NCI-H1105 treated with DMSO at 0.1 percent for 48 hours (cell line): ENCODE data around the gene ITGB3.
A peak's percentile ranks its signal among the peaks of the same experiment; 100 is the strongest.

Experiments
- DNase-seq: peaks from one replicate; lab custom pipeline; 2025; lab: John Stamatoyannopoulos, UW

Gene ITGB3

DNA sequence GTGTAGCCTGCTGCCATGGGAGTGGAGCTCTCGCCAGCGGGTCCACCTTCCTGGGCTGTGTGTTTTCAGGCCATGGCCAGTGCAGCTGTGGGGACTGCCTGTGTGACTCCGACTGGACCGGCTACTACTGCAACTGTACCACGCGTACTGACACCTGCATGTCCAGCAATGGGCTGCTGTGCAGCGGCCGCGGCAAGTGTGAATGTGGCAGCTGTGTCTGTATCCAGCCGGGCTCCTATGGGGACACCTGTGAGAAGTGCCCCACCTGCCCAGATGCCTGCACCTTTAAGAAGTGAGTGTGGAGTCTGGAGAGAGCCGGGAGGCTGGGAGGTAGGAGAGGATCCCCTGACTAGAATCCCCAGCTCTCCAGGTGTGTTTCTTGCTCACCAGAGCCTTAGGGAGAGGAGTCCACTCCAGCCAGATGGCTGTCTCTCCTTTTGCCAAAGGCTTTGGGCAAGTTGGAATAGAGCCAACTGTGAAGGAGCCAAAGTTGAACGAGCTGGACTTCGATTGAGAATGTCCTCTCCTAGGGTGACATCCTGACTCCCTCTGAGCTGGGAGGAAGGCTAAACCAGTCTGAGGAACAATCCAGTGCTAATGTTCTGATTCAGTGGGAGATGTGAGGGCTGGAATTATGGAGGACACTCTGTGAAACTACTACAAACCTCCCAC is 45.7 kb downstream of the ITGB3 start:
- DNase-seq = no peak

- DNase-seq = no peak
Observed at GRCh38 chr17:47300718-47301117, 47.1 kb downstream of the ITGB3 start.

DNA sequence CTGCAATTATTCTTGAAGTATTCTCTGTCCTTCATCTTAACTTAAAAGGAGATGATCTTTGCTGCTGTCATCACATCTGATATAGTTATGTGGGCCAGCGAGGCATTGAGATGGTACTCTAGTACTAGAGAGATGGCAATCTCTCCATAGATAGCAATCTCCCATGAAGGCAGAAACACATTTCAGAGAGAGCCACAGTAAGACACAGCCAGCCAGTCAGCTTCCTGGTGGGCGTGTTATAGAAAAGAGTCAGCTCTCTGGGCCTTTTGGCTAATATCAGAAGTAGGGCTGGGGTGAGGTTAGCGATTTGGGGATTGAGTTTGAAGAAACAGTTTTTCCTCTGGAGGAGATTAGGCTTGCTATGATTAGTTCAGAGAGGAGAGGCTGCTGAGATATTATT is 47.5 kb downstream of the ITGB3 start:
- no peak for DNase-seq

GRCh38 chr17:47301831-47302230 is 48.2 kb downstream of the ITGB3 start:
- no peak for DNase-seq

GRCh38 chr17:47304186-47304585 is 50.6 kb downstream of the ITGB3 start:
- DNase-seq = no peak

- no peak for DNase-seq
Observed at GRCh38 chr17:47305302-47305923, 51.8 kb downstream of the ITGB3 start.

DNA sequence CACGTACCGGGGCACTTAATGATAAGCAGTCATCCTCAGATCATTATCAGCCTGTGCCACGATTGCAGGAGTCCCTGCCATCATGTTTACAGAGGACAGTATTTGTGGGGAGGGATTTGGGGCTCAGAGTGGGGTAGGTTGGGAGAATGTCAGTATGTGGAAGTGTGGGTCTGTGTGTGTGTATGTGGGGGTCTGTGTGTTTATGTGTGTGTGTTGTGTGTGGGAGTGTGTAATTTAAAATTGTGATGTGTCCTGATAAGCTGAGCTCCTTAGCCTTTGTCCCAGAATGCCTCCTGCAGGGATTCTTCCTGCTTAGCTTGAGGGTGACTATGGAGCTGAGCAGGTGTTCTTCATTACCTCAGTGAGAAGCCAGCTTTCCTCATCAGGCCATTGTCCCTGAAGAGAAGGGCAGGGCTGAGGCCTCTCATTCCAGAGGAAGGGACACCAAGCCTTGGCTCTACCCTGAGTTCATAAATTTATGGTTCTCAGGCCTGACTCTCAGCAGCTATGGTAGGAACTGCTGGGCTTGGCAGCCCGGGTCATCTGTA is 56.6 kb downstream of the ITGB3 start:
- no peak for DNase-seq

- no peak for DNase-seq
Observed at GRCh38 chr17:47311420-47311819, 57.8 kb downstream of the ITGB3 start.

DNA sequence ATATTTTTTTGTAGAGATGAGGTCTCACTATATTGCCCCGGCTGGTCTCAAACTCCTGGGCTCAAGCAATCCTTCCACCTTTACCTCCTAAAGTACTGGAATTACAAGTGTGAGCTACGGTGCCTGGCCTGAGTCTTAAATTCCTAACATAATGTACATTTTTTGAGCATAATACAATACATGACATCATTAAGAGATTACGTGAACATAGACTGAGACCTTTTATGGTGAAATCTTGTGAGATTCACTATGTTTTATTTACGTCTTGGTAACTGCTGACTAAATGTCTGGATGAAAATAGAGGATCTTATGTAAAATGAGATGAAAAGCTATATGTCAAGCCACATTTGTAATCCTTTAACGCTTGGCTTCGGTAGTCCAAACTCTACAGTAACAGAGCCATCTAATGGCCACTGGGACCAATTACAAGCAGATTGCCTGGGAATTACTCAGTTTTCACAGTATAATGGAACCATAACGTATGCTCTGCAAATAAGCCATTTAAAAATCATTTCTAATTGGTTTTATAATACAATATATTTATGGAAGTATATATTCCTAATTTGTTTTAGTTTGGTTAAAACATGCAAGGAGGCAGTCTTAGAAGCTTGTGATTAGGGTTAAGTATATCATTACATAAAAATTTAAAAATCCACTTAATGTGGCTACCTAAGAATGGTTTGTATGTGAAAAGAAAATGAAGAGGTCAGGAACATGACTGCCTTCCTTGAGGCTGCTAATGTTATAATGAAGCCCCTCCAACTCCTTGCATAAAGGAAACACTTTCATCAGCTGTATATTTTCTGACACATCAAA is 62.0 kb downstream of the ITGB3 start:
- DNase-seq = peak; percentile 74

DNA sequence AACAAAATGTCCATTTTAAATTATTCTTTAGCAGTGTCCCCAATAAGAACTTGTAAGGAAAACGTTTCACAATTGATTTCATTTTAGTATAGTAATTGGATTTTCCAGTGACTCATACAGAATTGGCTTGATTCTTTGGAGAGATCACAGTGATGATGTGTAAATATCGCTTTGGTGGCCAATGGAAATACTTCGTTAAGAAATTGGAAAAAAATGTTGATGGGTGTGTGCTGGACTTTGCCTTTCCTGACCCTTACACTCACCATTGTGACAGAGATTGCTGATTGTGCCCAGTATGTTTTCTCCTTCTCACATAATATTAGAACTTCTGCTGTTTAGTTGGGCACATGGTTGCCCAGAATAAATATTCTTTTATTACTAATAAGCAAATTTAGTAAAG is 62.7 kb downstream of the ITGB3 start:
- DNase-seq = no peak

DNA sequence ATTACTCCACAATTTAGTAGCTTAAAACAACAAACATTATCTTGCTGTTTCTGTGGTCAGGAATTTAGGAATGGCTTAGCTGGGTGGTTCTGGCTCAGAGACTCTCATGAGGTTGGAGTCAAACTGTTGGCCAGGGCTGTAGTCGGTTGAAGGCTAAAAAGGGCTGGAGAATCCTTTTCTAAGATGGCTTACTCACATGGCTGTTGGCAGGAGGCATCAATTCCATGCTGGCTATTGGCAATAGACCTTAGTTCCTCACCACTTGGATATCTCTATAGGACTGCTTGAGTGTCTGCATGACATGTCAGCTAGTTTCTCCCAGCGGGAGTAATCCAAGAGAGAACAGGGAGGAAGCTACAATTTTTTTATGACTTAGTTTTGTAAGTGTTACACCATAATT is 63.5 kb downstream of the ITGB3 start:
- DNase-seq = no peak

DNA sequence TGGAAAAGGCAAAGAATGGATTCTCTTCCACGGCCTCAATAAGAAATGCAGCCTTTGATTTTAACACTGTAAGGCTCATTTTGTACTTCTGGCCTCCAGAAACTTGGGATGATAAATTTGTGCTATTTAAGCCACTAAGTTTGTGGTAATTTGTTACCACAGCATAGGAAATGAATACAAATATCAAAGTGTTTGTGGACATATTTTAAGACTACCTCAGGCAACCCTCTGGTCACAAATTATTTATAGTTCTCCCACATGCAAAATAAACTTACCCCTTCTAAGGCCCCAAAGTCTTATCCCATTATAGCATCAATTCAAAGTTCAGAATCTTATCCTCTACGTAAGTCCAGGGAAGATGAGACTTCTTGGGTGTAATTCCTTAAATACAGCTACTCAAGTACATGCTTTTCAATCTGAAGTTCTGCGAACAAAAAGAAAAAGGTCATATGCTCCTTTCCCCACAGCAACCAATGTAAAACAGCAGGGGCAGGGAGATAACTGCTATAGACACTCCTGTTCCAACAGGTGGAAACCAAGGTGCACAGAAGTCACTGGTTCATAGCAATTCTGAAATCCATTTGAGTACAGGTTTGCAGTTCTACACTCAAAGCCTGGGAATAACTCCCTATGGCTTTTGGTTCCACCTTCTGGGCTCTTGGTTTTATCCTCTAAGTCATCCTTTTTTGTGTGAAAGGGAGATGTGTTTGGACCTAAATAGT is 64.7 kb downstream of the ITGB3 start:
- no peak for DNase-seq

- no peak for DNase-seq
Observed at GRCh38 chr17:47320879-47321502, 67.4 kb downstream of the ITGB3 start.

GRCh38 chr17:47323382-47324223 is 70.0 kb downstream of the ITGB3 start, which contains the start of gene EFCAB13:
Gene EFCAB13, plus strand, starts transcription at chr17:47323955. Its CDS starts 4,399 bp downstream, at chr17:47328354.
- peak; percentile 86 for DNase-seq

GRCh38 chr17:47324224-47325020 is 70.8 kb downstream of the ITGB3 start:
- peak; percentile 77 for DNase-seq

DNA sequence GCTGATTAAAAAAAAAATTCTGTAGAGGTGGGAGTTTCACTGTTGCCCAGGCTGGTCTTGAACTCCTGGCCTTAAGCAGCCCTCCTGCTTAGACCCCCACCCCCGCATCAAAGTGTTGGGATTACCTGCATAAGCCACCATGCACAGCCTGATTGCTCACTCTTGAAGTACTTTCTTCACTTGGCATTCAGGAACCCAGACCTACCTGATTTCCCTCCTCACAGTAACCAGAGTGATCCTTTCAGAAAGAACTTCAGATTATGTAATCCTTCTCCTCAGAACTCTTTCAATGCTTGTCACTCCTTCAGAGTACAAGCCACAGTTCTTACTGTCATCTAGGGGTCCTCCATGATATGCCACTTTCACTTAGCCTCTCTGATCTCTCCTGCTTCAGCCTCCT is 71.5 kb downstream of the ITGB3 start:
- no peak for DNase-seq

DNA sequence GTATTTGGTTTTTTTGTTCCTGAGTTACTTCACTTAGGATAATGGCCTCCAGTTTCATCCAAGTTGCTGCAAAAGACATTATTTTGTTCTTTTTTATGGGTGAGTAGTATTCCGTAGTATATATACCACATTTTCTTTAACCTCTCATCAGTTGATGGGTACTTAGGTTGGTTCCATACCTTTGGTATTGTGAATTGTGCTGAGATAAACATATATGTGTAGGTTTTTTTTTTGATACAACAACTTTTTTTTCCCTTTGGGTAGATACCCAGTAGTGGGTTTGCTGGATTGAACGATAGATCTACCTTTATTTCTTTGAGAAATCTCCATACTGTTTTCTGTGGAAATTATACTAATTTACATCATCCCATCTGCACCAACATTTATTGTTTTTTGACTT is 76.9 kb downstream of the ITGB3 start:
- DNase-seq = no peak

DNA sequence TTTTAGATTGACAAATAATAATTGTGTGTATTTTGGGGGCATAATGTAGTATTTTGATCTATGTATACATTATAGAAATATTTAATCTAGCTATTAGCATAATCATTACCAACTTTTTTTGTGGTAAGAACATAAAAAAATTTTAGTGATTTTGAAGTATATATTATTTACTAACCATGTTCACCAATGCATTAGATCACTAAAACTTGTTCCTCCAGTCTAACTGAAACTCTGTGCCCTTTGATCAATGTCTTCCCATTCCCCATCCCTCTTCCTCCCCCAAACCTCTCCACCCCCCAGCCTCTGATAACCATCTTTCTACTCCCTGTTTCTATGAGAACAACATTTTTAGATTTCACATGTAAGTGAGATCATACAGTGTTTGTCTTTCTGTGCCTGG is 78.7 kb downstream of the ITGB3 start:
- no peak for DNase-seq

- DNase-seq = no peak
Observed at GRCh38 chr17:47335101-47335936, 81.7 kb downstream of the ITGB3 start.
